NCI-H2227 treated with DMSO at 0.1 percent for 48 hours (cell line): ENCODE results near the gene PRR22.

Experiments
- DNase-seq: peaks from one replicate; lab custom pipeline; 2025; lab: John Stamatoyannopoulos, UW

Gene PRR22

GRCh38 chr19:5814123-5814851 lies 29.7 kb upstream of the PRR22 start:
- no peak for DNase-seq

GRCh38 chr19:5811117-5811516 lies 26.6 kb upstream of the PRR22 start:
- no peak for DNase-seq

- DNase-seq: no peak
These were observed 24.9 kb upstream of the PRR22 start for GRCh38 chr19:5809469-5809868.

GRCh38 chr19:5809053-5809452 lies 24.5 kb upstream of the PRR22 start:
- no peak for DNase-seq

GRCh38 chr19:5808120-5808816 lies 23.7 kb upstream of the PRR22 start:
- DNase-seq: no peak

- DNase-seq: no peak
These were observed 22.4 kb upstream of the PRR22 start for GRCh38 chr19:5806905-5807304.

GRCh38 chr19:5806133-5806489 lies 21.6 kb upstream of the PRR22 start:
- no peak for DNase-seq

GRCh38 chr19:5805462-5806132 lies 21.1 kb upstream of the PRR22 start:
- peak; percentile 24 for DNase-seq

- no peak for DNase-seq
These were observed 20.2 kb upstream of the PRR22 start, which contains the start of gene NRTN for GRCh38 chr19:5804516-5805461. TSS of gene NRTN (plus strand) at chr19:5805067. CDS start at chr19:5824166, 19,099 bp downstream.

- peak; percentile 85 for DNase-seq
These were observed 19.4 kb upstream of the PRR22 start for GRCh38 chr19:5803752-5804515.

- no peak for DNase-seq
These were observed 18.9 kb upstream of the PRR22 start for GRCh38 chr19:5803441-5803751.

GRCh38 chr19:5801796-5802619 lies 17.5 kb upstream of the PRR22 start:
- peak; percentile 17 for DNase-seq

GRCh38 chr19:5800361-5801270 lies 16.1 kb upstream of the PRR22 start:
- no peak for DNase-seq

GRCh38 chr19:5799247-5800241 lies 15.0 kb upstream of the PRR22 start:
- no peak for DNase-seq

GRCh38 chr19:5798244-5798643 lies 13.7 kb upstream of the PRR22 start:
- no peak for DNase-seq

- no peak for DNase-seq
These were observed 10.9 kb upstream of the PRR22 start for GRCh38 chr19:5795382-5795919.

- no peak for DNase-seq
These were observed 8.6 kb upstream of the PRR22 start for GRCh38 chr19:5793188-5793587.

- no peak for DNase-seq
These were observed 7.7 kb upstream of the PRR22 start for GRCh38 chr19:5792224-5792623.
